GM18909 (cell line): ENCODE results near the gene EIF4G3.
"Not testable (repeated sequence)": the region's sequence is repeated elsewhere in the genome, so short reads cannot be mapped to it uniquely, and the experiment has no call there.

Experiments used
- ATAC-seq: cut with Tn5 transposase; IDR thresholded peaks from one replicate; pipeline ENCODE4 v1.9.1; 2021; ENCODE audit warnings: mild to moderate bottlenecking; ENCODE audit not compliant: unreplicated experiment, poor library complexity

The EIF4G3 gene

DNA sequence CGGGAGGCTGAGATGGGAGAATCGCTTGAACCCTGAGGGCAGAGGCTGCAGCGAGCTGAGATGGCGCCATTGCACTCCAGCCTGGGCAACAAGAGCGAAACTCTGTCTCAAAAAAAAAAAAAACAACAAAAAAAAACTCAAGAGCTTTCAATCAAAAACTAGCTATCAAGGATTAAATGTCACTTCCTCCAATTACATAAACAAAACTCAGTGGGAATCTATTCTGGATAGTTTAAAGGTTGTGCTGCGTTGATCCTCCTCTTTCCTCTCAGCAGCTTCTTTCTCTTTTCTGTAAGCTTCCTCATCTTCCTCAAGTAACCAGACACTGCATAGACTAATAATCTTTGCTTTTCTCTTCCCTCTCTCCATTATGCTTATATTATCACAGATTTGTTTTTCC lies 20.7 kb downstream of the EIF4G3 start:
- no peak for ATAC-seq

DNA sequence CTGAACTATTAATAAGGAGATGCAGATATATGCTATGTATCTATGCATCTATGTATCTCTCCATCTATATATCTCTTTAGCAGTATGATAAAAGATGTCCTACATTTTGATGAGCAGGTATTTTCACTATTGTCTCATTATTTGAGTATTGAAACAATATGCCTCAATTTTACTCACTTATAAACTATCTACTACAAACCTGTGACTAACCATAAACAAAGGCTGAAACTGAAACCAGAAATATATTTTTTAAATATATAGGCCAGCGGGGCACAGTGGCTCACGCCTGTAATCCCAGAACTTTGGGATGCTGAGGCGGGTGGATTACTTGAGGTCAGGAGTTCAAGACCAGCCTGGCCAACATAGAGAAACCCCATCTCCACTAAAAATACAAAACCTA lies 22.0 kb downstream of the EIF4G3 start:
- ATAC-seq = no peak

- no peak for ATAC-seq
These were observed 23.3 kb downstream of the EIF4G3 start for GRCh38 chr1:21153388-21153787.

DNA sequence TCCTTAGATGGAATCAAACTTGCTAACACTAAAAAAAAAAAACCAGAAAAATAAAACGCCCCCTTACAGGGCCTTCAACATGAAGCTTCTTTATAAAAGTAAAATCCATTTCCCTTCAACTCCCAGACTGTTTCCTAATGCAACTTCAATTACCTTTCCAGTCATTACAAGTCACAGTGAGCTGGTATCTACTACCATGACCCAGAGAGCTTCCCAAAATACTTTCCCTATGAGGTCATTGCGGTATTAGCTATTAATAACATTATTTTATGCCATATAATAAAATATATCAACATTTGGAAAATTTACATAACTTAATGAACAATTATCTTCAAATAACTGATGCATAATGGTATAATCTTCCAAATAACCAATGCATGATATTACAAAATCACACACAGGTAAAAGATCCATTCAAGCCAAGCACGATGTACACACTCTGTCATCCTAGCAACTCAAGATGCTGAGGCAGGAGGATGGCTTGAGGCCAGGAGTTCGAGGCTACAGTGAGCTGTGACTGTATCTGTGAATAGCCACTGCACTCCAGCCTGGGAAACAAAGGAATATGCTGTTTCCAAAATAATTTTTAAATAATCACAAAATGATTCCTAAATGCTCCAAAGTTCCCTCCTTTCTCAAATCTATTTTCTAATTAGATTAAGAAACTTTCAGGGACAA lies 24.1 kb downstream of the EIF4G3 start:
- no peak for ATAC-seq

- ATAC-seq = no peak
These were observed 26.8 kb downstream of the EIF4G3 start for GRCh38 chr1:21149855-21150432.

- ATAC-seq = no peak
These were observed 27.3 kb downstream of the EIF4G3 start for GRCh38 chr1:21149430-21149854.

GRCh38 chr1:21143752-21144151 lies 32.9 kb downstream of the EIF4G3 start:
- no peak for ATAC-seq

DNA sequence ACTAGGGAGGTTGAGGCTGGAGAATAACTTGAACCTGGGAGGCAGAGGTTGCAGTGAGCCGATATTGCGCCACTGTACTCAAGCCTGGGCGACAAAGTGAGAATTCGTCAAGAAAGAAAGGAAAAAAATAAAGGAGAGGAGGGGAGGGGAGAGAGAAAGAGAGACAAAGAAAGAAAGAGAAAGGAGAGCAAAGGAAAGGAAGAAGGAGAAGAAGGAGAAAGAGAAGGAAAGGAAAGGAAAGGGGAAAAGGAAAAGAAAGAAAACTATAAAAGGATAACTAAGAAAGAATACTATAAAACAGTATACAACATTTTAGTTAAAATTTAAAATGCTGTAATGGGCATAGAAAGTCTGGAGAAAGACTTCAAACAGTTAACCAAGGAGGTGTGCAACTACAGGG lies 33.6 kb downstream of the EIF4G3 start:
- no peak for ATAC-seq

DNA sequence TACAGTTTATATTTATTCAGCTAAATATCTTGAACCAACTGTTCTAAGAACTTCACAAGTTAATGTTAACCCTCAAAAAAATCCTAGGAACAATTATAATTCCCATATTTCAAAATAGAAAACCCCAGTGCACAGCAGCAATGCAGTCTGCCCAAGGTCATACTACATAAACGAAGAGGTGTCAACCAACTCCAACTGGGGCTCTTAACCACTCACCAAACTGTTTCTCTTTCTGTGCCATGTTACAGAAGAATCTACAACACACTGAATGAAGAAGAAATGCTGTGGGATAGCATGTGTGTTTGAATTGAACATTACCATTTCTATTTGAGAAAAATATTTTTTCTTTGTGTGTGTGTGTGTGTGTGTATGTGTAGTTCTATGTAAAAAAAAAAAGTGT lies 35.7 kb downstream of the EIF4G3 start:
- ATAC-seq = no peak

- ATAC-seq = no peak
These were observed 37.1 kb downstream of the EIF4G3 start for GRCh38 chr1:21139601-21140000.

- ATAC-seq = not testable (repeated sequence)
These were observed 40.4 kb downstream of the EIF4G3 start for GRCh38 chr1:21136344-21136743.

DNA sequence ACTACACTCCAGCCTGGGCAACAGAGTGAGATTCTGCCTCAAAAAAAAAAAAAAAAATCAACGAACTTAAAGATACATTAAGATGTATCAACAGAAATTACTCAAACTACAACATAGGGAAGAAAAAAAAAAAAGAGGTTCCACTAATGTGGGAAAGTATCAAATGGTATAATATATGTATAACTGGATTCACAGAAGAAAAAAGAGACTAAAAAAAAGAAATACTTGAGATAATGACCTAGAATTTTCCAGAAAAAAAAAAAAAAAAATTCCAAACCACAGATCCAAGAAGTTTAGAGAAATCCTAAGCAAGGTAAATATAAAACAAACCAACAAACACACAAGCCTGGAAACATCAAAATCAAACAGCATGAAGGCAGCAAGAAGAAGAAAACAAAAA lies 45.5 kb downstream of the EIF4G3 start:
- ATAC-seq = no peak

- no peak for ATAC-seq
These were observed 47.3 kb downstream of the EIF4G3 start for GRCh38 chr1:21129407-21129806.

GRCh38 chr1:21126324-21126723 lies 50.4 kb downstream of the EIF4G3 start:
- no peak for ATAC-seq

- ATAC-seq = no peak
These were observed 51.9 kb downstream of the EIF4G3 start for GRCh38 chr1:21124846-21125245.

DNA sequence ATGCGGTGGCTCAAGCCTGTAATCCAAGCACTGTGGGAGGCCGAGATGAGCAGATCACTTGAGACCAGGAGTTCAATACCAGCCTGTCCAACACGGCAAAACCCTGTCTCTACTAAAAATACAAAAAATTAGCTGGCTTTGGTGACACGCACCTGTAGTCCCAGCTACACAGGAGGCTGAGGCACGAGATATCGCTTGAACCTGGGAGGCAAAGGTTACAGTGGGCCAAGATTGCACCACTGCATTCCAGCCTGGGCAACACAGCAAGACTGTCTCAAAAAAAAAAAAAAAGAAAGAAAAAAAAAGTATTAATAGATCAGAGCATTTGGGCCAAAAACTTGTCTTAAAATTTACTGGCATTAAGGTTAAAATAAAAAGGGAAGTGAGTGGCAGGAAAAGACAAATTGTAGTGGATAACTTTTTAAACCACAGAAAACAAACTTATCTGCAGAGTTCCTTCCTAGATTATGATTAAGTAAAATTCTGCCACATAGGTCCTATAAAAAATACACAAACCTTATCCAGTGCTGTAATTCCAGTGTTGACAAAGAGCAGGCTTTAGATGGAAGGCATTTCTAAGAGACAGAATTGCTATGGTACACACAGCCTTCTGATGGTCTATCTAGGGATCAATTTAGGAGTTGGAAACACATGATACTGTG lies 53.3 kb downstream of the EIF4G3 start:
- no peak for ATAC-seq

DNA sequence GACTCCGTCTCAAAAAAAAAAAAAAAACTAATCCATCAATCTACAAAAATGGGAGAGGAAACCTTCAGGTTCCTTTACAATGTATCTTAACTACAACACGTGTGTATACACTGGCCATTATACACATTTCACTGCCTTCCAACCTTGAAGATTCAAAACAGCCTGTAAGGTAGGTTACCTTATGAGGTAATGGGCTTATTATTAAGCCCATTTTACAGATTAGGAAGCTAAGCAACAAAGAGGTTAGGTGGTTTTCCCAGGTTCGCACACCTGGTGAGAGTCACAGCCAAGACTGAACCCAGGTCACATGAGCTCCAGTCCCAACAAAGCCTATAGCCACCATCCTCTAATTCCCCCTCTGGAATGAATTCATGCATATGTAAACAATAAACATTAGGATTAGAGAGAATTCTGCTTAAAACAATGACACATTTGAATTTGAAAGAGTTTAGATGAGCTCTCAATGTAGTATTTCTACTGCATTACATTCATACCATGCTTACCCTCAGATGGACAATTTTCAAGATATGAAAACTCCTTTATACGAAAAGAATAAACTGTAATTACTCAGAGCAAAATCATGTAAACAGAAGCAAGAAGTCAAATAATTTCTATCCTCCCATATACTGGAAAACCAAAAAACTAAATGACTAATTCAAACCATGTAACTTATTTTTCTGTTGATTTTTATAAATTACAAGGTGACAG lies 54.8 kb downstream of the EIF4G3 start:
- ATAC-seq = no peak

DNA sequence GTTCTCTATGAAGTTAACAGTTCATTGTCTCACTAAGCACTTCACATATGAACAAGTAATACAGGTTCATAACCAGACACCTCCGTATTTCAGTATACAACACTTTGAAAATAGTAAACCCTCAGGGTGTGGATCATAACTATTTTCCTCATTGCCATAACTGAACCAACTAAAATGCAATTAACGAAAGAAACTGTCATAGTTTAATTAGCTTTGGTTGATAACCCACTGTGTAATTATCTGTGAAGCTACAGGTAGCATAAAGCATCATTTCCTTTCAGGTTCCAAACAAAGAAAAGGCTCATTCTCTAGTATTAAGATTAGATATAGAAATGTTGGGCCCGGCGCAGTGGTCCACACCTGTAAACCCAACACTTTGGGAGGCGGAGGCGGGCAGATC lies 58.5 kb downstream of the EIF4G3 start:
- no peak for ATAC-seq

DNA sequence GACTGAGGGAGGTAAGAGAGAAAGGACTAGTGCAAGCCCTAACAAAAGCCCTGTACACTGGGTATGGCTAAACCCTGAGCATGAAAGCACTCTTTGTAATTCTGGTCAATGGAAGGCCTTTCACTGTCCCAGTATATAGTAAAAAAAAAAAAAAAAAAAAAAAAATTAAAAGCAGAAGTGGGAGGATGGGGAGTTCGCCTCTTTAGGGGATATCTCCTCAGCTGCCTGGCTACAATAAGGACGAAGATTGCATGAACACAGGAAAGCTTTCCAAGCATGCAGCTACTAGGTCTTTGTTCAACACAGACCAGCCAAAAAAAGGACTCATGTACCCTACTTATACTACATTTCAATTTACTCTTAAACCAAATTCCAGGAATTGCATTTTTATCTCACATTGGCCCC lies 59.1 kb downstream of the EIF4G3 start:
- ATAC-seq = no peak

- no peak for ATAC-seq
These were observed 59.5 kb downstream of the EIF4G3 start for GRCh38 chr1:21117159-21117558.

DNA sequence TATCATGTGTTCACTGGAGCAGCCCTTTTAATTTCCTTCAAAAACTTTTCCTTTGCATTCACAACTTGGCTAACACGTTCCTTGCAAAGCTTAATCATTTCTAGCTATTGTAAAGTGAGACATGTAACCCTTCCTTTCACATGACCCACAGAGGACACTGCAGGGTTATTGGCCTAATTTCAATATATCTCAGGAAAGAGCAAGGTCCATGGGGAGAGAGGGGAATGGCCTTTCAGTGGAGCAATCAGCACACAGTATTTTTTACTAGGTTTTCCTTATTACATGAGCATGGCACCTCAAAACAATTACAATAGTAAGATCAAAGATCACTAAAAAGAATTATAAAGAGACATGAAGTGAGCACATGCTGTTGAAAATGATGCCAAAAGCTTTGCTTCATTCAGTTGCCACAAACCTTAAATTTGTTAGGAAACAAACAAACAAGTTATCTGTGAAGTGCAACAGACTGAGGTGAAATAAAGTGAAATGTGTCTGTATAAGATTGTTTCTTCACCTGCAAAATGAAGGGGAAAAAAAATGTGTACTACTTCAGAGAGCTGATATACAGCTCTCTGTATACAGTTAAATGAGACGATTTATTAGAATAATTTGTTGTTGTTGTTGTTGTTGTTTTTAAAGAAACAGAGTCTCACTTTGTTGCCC lies 61.5 kb downstream of the EIF4G3 start:
- no peak for ATAC-seq
